Hepatic stellate cell (primary cell): ENCODE data around the gene AKAP6.
A peak's percentile ranks its signal among the peaks of the same experiment; 100 is the strongest.

Experiments used
- DNase-seq: peaks from one replicate; pipeline ENCODE4 v3.0.0; 2011; ENCODE audit warnings: low spot score

Gene AKAP6

GRCh38 chr14:32824195-32824594 lies 495.1 kb downstream of the AKAP6 start:
- DNase-seq, result no peak

DNA sequence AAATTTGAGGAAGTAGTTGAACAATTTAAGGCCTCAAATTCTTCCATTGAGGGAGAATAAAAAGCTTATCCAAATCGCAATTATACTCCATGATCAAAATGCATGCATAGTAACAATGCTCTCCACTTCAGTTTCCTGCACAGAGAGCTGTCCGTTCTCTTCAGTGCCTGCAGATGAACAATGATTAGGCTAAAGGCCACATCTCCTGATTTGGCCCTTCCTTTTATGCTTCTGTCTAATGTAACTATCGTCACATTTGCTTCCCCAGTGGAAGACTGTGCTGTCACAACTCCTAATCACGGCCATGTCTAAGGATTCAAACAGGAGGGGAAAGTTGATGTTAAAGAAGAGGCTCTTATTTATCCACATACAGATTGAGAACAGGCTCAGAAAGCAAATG lies 496.0 kb downstream of the AKAP6 start:
- no peak for DNase-seq

DNA sequence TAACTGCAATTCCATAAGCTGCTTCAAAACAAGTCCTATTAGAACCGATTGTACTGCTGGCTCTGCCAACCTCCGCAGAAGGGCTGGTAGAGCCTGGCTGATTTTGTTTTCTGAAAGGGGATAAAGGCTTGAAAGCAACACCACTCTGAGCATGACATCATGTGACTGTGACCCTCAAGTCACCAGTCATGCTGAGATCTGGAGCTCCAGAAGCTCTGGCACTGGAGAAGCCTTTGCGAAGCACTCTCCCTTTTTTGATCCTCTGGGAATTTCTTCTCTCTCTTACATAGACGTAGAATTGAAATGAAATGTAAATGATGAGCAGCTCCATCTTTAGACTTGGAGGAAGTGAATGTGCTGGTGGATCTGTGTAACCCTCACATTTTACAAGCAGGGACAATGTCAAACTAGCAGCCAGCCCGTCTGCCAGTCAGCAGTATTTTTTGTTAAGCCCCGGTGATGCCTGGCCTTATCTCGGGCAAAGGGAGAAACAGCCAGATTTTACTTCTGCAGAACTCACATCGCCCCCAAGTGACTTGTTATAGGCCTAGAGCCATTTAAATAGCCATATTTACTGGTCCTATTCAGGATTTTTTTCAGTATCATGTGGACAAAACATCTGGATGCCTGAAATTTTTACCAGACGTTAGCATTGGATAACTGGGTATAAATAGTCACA lies 497.4 kb downstream of the AKAP6 start:
- DNase-seq, result no peak

DNA sequence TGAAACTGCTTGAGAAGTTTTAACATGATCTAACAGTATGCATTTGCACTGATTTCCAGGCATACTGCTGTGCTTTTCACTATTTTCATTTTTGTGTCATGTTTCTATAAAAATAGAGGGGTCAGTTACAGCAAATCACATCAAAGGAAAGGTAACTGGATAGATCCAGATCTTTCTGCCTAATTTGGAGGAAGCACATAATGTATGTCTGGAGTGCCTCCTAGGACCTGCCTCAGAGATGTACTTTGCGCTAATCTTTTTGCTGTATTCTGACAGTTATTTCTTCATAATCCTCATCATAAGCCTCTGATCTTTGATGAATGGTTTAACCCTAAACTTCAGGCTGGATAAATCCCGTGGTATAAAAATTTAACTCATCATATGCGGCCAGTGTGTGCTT lies 498.4 kb downstream of the AKAP6 start:
- no peak for DNase-seq

- no peak for DNase-seq
These were observed 506.8 kb downstream of the AKAP6 start for GRCh38 chr14:32835924-32836323.

DNA sequence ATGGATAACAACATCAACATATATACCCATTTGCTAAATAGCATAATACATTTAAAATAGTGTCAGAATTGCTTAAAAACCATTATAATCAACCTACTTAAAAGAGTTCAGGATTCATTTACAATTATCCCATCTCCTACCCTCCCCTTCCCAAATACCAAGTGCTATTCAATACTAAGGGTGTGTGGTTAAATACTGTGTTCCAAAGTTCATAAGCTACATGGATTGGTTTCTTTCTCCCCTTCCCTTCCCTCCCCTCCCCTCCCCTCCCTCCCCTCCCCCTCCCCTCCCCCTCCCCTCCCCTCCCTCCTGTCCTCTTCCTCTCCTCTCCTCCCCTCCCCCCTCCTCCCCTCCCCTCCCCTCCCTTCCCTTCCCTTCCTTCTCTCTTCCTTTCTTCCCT lies 512.6 kb downstream of the AKAP6 start:
- no peak for DNase-seq

- peak; percentile 3 for DNase-seq
These were observed 517.8 kb downstream of the AKAP6 start for GRCh38 chr14:32846821-32847365.

- DNase-seq, result no peak
These were observed 518.8 kb downstream of the AKAP6 start for GRCh38 chr14:32847867-32848266.

DNA sequence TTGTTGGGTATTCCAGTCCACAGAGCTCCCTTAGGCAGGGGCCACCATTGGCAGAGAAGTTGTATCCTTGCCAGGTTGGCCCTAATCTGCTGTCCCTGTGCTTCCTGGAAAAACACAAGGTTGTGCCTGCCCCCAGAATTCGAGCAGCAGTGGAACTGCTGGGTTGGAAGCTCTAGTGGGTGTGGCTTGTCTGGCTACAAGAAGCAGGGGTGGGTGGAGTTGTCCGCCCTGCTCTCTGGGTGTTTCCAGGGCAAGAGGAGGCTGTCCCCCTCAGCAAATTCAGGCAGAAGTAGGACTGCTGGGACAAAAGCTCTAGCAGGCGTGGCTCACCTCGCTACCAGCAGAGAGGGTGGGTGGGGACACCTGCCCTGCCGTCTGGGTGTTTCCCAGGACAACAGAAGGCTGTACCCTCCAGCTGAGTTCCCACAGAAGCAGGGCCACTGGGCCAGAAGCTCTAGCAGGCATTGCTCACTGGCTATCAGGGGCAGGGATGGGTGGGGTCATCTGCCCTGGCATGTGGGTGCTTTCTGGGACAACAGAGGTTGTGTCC lies 536.8 kb downstream of the AKAP6 start:
- DNase-seq, result no peak

GRCh38 chr14:32883188-32883587 lies 554.1 kb downstream of the AKAP6 start:
- DNase-seq, result no peak
